Fibroblast of lung (primary cell): ENCODE data around the gene NLGN1. TPM values are rescaled to one million over a fixed set of nuclear protein-coding genes. Genes with fewer than 3 reads are reported as not detected.

Experiments used
- DNase-seq, 2 donors: peaks; one replicate each; pipeline versions ENCODE4 v3.0.0 to v3.0.0-alpha.2; 2010; ENCODE audit warnings: low read depth in 2 of 2
- H2AFZ ChIP-seq: 2 replicates; pipeline ENCODE4 v1.5.1; 2012; ENCODE audit warnings: low read length, control low read depth, inconsistent platforms
- H3K27ac ChIP-seq: 2 replicates; pipeline ENCODE4 v1.5.1; 2011; ENCODE audit warnings: low read length, control low read depth; ENCODE audit not compliant: insufficient read depth
- H3K27me3 ChIP-seq: 2 replicates; pipeline ENCODE4 v1.5.1; 2011; ENCODE audit warnings: mild to moderate bottlenecking, low read length; ENCODE audit not compliant: control insufficient read depth, insufficient read depth
- H3K36me3 ChIP-seq: 2 replicates; pipeline ENCODE4 v1.5.1; 2011; ENCODE audit warnings: low read length; ENCODE audit not compliant: control insufficient read depth, insufficient read depth
- H3K4me1 ChIP-seq: 2 replicates; pipeline ENCODE4 v1.5.1; 2011; ENCODE audit warnings: low read length; ENCODE audit not compliant: control insufficient read depth, insufficient read depth; ENCODE audit errors: extremely low read depth
- H3K4me2 ChIP-seq: 2 replicates; pipeline ENCODE4 v1.5.1; 2011; ENCODE audit warnings: low read length, control low read depth; ENCODE audit not compliant: insufficient read depth; ENCODE audit errors: extremely low read depth
- H3K4me3 ChIP-seq, 4 experiments: fragments of 200-600 bp in 1 of 4; sonication (generic) in 1 of 4; replicated peaks in 1 of 4; 2 replicates each; pipeline ENCODE4 v1.5.1; 2011 to 2016; ENCODE audit warnings: low read length in 4 of 4, low read depth in 3 of 4, mild to moderate bottlenecking in 3 of 4, control low read depth in 2 of 4, inconsistent platforms in 1 of 4, mixed read lengths in 1 of 4; ENCODE audit not compliant: insufficient read depth in 1 of 4; ENCODE audit errors: control extremely low read depth in 1 of 4
- H3K79me2 ChIP-seq: 2 replicates; pipeline ENCODE4 v1.5.1; 2012; ENCODE audit warnings: mild to moderate bottlenecking, low read length, inconsistent platforms; ENCODE audit not compliant: control insufficient read depth, insufficient read depth
- H3K9ac ChIP-seq: 2 replicates; pipeline ENCODE4 v1.5.1; 2011; ENCODE audit warnings: mild to moderate bottlenecking, low read length, control low read depth; ENCODE audit not compliant: insufficient read depth
- H3K9me3 ChIP-seq: 2 replicates; pipeline ENCODE4 v1.5.1; 2012; ENCODE audit warnings: low read depth, low read length; ENCODE audit not compliant: control insufficient read depth, insufficient read depth
- H4K20me1 ChIP-seq: 2 replicates; pipeline ENCODE4 v1.5.1; 2011; ENCODE audit warnings: low read length; ENCODE audit not compliant: control insufficient read depth, insufficient read depth; ENCODE audit errors: extremely low read depth
- EZH2 ChIP-seq: IDR thresholded peaks from 2 replicates; pipeline ENCODE4 v1.5.1; 2012; ENCODE audit warnings: low read length, control low read depth, mild to moderate bottlenecking; ENCODE audit errors: missing control alignments
- polyA plus RNA-seq, 2 donors: library from polyadenylated mRNA; depleted of rRNA in 1 of 2; stranded (reverse) in 1 of 2; unstranded in 1 of 2; fragments of >200 nt; gene quantifications; 2 replicates each; pipeline ENCODE4 v1.2.1, GENCODE V29; 2011 to 2012; ENCODE audit warnings: missing spikeins in 1 of 2
- total RNA-seq: library from RNA; depleted of rRNA; stranded (reverse); fragments of >200 nt; gene quantifications from 2 replicates; pipeline ENCODE4 v1.2.1, GENCODE V29; 2014
- TF ChIP-seq, protein P1 (sequence below), 2 donors: IDR thresholded peaks in 1 of 2; conservative IDR thresholded peaks in 1 of 2; 1 replicate in 1 of 2; 2 replicates in 1 of 2; pipeline ENCODE4 v1.5.1; 2011 to 2012; ENCODE audit warnings: low read length in 2 of 2, control low read depth in 1 of 2, inconsistent platforms in 1 of 2, low read depth in 1 of 2, mild to moderate bottlenecking in 1 of 2

NLGN1 gene
- total and polyA plus RNA-seq, 2 donors (not counting 1 experiment from before 2014, with no cell fraction given) = 0.61 to 2.1 TPM

DNA sequence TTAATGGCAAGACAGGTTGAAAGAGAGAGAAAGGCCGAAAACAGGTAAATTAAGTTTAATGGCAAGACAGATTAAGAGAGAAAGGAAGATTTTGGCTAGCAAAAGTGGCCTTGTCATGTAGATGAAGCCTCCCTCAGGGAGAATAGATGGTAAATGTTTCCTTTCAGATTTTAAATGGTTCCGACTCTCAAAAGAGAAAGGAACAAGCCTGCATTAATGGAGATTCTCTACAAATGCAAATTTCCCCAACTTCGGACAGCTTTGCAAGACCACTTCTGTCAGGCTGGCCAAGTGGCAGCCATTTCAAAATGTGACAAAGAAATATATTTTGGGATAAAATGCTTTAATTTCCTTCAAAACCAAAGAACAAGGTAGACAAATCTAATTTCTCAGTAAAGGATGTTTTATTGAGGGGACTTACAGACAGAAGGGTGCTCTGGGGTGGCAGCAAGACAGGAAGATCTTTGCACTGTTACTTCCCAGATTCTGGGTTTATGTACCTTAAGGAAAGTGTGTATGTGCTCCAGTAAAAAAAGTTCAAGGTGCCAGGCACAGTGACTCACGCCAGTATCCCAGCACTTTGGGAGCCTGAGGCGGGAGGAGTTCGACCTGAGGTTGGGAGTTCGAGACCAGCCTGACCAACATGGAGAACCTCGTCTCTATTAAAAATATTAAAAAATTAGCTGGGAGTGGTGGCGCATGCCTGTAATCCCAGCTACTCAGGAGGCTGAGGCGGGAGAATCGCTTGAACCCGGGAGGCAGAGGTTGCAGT is 835.3 kb downstream of the NLGN1 start:
- Histone ChIP-seq H2AFZ (no peak overlapping the region), H3K4me3 (no peak overlapping the region), H4K20me1 (no peaks in the 10 kb centered on the region), H3K9ac (no peak overlapping the region), H3K36me3 (no peaks in the 10 kb centered on the region), H3K79me2 (no peaks in the 10 kb centered on the region), H3K9me3 (no peaks in the 10 kb centered on the region), H3K27ac (no peak overlapping the region), H3K4me1 (no peaks in the 10 kb centered on the region), H3K27me3 (no peaks in the 10 kb centered on the region), H3K4me2 (no peak overlapping the region)
- TF ChIP-seq, protein P1, sequence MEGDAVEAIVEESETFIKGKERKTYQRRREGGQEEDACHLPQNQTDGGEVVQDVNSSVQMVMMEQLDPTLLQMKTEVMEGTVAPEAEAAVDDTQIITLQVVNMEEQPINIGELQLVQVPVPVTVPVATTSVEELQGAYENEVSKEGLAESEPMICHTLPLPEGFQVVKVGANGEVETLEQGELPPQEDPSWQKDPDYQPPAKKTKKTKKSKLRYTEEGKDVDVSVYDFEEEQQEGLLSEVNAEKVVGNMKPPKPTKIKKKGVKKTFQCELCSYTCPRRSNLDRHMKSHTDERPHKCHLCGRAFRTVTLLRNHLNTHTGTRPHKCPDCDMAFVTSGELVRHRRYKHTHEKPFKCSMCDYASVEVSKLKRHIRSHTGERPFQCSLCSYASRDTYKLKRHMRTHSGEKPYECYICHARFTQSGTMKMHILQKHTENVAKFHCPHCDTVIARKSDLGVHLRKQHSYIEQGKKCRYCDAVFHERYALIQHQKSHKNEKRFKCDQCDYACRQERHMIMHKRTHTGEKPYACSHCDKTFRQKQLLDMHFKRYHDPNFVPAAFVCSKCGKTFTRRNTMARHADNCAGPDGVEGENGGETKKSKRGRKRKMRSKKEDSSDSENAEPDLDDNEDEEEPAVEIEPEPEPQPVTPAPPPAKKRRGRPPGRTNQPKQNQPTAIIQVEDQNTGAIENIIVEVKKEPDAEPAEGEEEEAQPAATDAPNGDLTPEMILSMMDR (conservative IDR thresholded peaks at IDR 0.05 in 1 of 2, IDR thresholded peaks at IDR 0.05 in 1 of 2; ENCODE audit: low read depth in 1 of 2, low read length in 2 of 2) = no peak
- TF ChIP-seq EZH2 = no peak
- DNase-seq = no peak

DNA sequence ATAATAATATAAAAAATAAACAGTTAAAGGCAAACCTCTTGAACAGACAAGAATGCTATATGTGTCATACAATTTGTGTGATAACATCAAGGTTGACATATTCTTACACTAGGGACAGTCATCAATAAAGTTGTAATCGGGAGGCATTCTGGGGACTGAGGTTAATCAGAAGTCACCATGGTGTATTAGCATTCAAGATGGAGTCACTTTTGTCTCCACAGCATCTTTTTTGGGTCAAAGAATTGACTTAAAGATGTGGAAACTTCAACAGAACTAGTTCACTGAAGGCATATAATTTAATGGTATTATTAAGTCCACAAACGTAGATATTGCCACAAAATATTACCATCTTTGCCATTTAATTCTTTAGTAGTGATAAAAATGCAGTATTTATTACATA is 836.0 kb downstream of the NLGN1 start:
- H3K9me3 ChIP-seq = no peaks in the 10 kb centered on the region
- no peak overlapping the region for H3K9ac ChIP-seq
- H4K20me1 ChIP-seq = no peaks in the 10 kb centered on the region
- H3K36me3 ChIP-seq = no peaks in the 10 kb centered on the region
- no peak overlapping the region for H2AFZ ChIP-seq
- no peaks in the 10 kb centered on the region for H3K79me2 ChIP-seq
- no peaks in the 10 kb centered on the region for H3K4me1 ChIP-seq
- DNase-seq = no peak
- H3K27me3 ChIP-seq = no peaks in the 10 kb centered on the region
- no peak overlapping the region for H3K4me2 ChIP-seq
- TF ChIP-seq EZH2 = no peak
- TF ChIP-seq, protein P1 (conservative IDR thresholded peaks at IDR 0.05 in 1 of 2, IDR thresholded peaks at IDR 0.05 in 1 of 2; ENCODE audit: low read depth in 1 of 2, low read length in 2 of 2) = no peak
- no peak overlapping the region for H3K27ac ChIP-seq
- H3K4me3 ChIP-seq = no peak overlapping the region

DNA sequence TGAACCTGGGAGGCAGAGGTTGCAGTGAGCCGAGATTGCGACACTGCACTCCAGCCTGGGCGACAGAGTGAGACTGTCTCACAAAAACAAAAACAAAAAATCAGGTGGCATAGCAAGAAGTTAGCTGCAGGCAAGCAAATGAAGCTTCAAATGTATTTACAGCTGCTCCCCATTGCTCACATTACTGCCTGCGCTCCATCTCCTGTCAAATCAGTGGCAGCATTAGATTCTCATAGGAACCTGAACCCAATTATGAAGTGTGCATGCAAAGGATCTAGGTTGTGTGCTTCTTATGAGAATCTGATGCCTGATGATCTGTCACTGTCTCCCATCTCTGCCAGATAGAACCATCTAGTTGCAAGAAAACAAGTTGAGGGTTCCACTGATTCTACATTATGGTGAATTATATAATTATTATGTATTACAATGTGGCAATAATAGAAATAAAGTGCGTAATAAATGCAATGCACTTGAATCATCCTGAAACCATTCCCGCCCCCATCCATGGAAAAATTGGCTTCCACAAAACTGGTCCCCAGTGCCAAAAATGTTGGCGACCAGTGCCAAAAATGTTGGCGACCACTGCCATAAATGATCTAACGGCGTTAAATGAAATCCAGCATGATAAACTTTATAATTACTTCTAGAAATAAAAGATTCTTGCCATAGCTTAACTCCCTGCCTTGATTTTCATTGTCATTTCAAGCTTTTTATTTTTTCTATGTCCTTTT is 844.9 kb downstream of the NLGN1 start:
- no peak overlapping the region for H2AFZ ChIP-seq

More for the DNA sequence above, 844.9 kb downstream of the NLGN1 start:
- no peak overlapping the region for H3K9ac ChIP-seq
- H3K79me2 ChIP-seq = no peaks in the 10 kb centered on the region
- H3K4me3 ChIP-seq = no peak overlapping the region
- TF ChIP-seq, protein P1 (conservative IDR thresholded peaks at IDR 0.05 in 1 of 2, IDR thresholded peaks at IDR 0.05 in 1 of 2; ENCODE audit: low read depth in 1 of 2, low read length in 2 of 2) = no peak
- TF ChIP-seq EZH2 = no peak
- DNase-seq = peak; percentile 14 to 42
- no peaks in the 10 kb centered on the region for H3K27me3 ChIP-seq
- H3K27ac ChIP-seq = no peak overlapping the region
- no peaks in the 10 kb centered on the region for H3K9me3 ChIP-seq
- no peaks in the 10 kb centered on the region for H3K4me1 ChIP-seq
- H4K20me1 ChIP-seq = no peaks in the 10 kb centered on the region
- no peaks in the 10 kb centered on the region for H3K36me3 ChIP-seq
- no peak overlapping the region for H3K4me2 ChIP-seq
